DMS114 treated with DMSO at 0.1 percent for 48 hours (cell line): ENCODE results near the gene PLPPR3.
"Not testable (repeated sequence)": the region's sequence is repeated elsewhere in the genome, so short reads cannot be mapped to it uniquely, and the experiment has no call there.

Experiments
- DNase-seq: peaks from one replicate; lab custom pipeline; 2025; ENCODE audit not compliant: unreplicated experiment; lab: John Stamatoyannopoulos, UW

Gene PLPPR3

GRCh38 chr19:829129-829758 lies 7.5 kb upstream of the PLPPR3 start:
- DNase-seq = no peak

GRCh38 chr19:827710-828321 lies 6.1 kb upstream of the PLPPR3 start, which contains the start of gene AZU1:
TSS of gene AZU1 (plus strand) at chr19:827837. CDS start at chr19:827847, 10 bp downstream.
- DNase-seq = no peak

GRCh38 chr19:827314-827709 lies 5.6 kb upstream of the PLPPR3 start:
- no peak for DNase-seq

- DNase-seq = no peak
These were observed 4.3 kb upstream of the PLPPR3 start for GRCh38 chr19:825897-826644.

- DNase-seq = no peak
These were observed 3.1 kb upstream of the PLPPR3 start for GRCh38 chr19:824885-825284.

GRCh38 chr19:823565-824121 lies 1.9 kb upstream of the PLPPR3 start:
- DNase-seq = no peak

- no peak for DNase-seq
These were observed 427 bp downstream of the PLPPR3 start for GRCh38 chr19:821231-821824.

- not testable (repeated sequence) for DNase-seq
These were observed 1.5 kb downstream of the PLPPR3 start for GRCh38 chr19:820212-820611.

- no peak for DNase-seq
These were observed 5.3 kb downstream of the PLPPR3 start for GRCh38 chr19:816500-816857.

- no peak for DNase-seq
These were observed 5.8 kb downstream of the PLPPR3 start for GRCh38 chr19:815775-816499.

- no peak for DNase-seq
These were observed 6.5 kb downstream of the PLPPR3 start for GRCh38 chr19:815079-815774.

GRCh38 chr19:814152-815078 lies 7.3 kb downstream of the PLPPR3 start:
- DNase-seq = no peak

GRCh38 chr19:813219-814151 lies 8.3 kb downstream of the PLPPR3 start:
- DNase-seq = no peak

GRCh38 chr19:812747-813218 lies 9.0 kb downstream of the PLPPR3 start:
- DNase-seq = no peak

- no peak for DNase-seq
These were observed 9.6 kb downstream of the PLPPR3 start for GRCh38 chr19:812049-812746.

- DNase-seq = no peak
These were observed 10.2 kb downstream of the PLPPR3 start for GRCh38 chr19:811506-812048.

- no peak for DNase-seq
These were observed 10.8 kb downstream of the PLPPR3 start for GRCh38 chr19:810883-811489.
